IPS DF 6.9 (cell line): ENCODE measurements around the gene TMEM181.

Source experiments
- DNase-seq: peaks from one replicate; pipeline ENCODE4 v3.0.0-alpha.2; 2013; ENCODE audit warnings: low read depth, low spot score
- H3K27ac ChIP-seq: one replicate; pipeline ENCODE4 v1.5.1; 2013; ENCODE audit warnings: low read length, control low read depth
- H3K27me3 ChIP-seq: 2 replicates; pipeline ENCODE4 v1.6.1; 2013; ENCODE audit warnings: mild to moderate bottlenecking, low read length; ENCODE audit not compliant: control insufficient read depth, insufficient read depth
- H3K36me3 ChIP-seq: 2 replicates; pipeline ENCODE4 v1.6.1; 2013; ENCODE audit warnings: low read length; ENCODE audit not compliant: control insufficient read depth, insufficient read depth
- H3K4me1 ChIP-seq: 2 replicates; pipeline ENCODE4 v1.6.1; 2013; ENCODE audit warnings: low read length; ENCODE audit not compliant: control insufficient read depth, insufficient read depth
- H3K4me3 ChIP-seq: 2 replicates; pipeline ENCODE4 v1.5.1; 2013; ENCODE audit warnings: mild to moderate bottlenecking, low read length
- H3K9me3 ChIP-seq: 2 replicates; pipeline ENCODE4 v1.6.1; 2013; ENCODE audit warnings: low read length, inconsistent platforms; ENCODE audit not compliant: control insufficient read depth, insufficient read depth
- WGBS: extraction: QIAGEN DNeasy Blood & Tissue Kit; methylation state at CpG from one replicate; pipeline ENCODE4 v1.1.7; 2013; ENCODE audit warnings: mixed read lengths, missing lambda C conversion rate; ENCODE audit not compliant: insufficient read length, insufficient coverage; 5-methylcytosine and 5-hydroxymethylcytosine counted together

The TMEM181 gene

GRCh38 chr6:158572653-158573541, 13.0 kb downstream of the TMEM181 start:
- WGBS: no CpG with 5 or more reads among the region's 28 CpGs
- no peak for DNase-seq
- no peak overlapping the region for H3K27ac ChIP-seq
- peaks cover 2% of the 10 kb centered on the region; the same call in 1 of the 2 replicates for H3K36me3 ChIP-seq
- H3K4me1 ChIP-seq: 0 out of 2 replicates have a peak, but pooled peaks cover 1% of the 10 kb centered on the region
- no peaks in the 10 kb centered on the region for H3K9me3 ChIP-seq
- H3K27me3 ChIP-seq: no peaks in the 10 kb centered on the region
- H3K4me3 ChIP-seq: no peak overlapping the region

GRCh38 chr6:158573542-158573931, 13.6 kb downstream of the TMEM181 start:
- no peak overlapping the region for H3K27ac ChIP-seq
- H3K27me3 ChIP-seq: no peaks in the 10 kb centered on the region
- H3K4me3 ChIP-seq: no peak overlapping the region
- no CpG with 5 or more reads among the region's 10 CpGs for WGBS
- no peak for DNase-seq
- H3K9me3 ChIP-seq: no peaks in the 10 kb centered on the region
- 0 out of 2 replicates have a peak, but pooled peaks cover 1% of the 10 kb centered on the region for H3K4me1 ChIP-seq
- H3K36me3 ChIP-seq: peaks cover 2% of the 10 kb centered on the region; the same call in 1 of the 2 replicates

GRCh38 chr6:158574800-158575199, 14.9 kb downstream of the TMEM181 start:
- no peak overlapping the region for H3K4me3 ChIP-seq
- no peak for DNase-seq
- H3K4me1 ChIP-seq: 0 out of 2 replicates have a peak, but pooled peaks cover 1% of the 10 kb centered on the region
- no CpG with 5 or more reads among the region's 3 CpGs for WGBS
- no peaks in the 10 kb centered on the region for H3K27me3 ChIP-seq
- no peak overlapping the region for H3K27ac ChIP-seq
- no peaks in the 10 kb centered on the region for H3K9me3 ChIP-seq
- H3K36me3 ChIP-seq: peaks cover 2% of the 10 kb centered on the region; the same call in 1 of the 2 replicates

- H3K27ac ChIP-seq: no peak overlapping the region
- DNase-seq: no peak
- no CpG with 5 or more reads among the region's 4 CpGs for WGBS
- H3K4me1 ChIP-seq: 0 out of 2 replicates have a peak, but pooled peaks cover 1% of the 10 kb centered on the region
- no peak overlapping the region for H3K4me3 ChIP-seq
- no peaks in the 10 kb centered on the region for H3K27me3 ChIP-seq
- H3K9me3 ChIP-seq: no peaks in the 10 kb centered on the region
- peaks cover 2% of the 10 kb centered on the region; the same call in 1 of the 2 replicates for H3K36me3 ChIP-seq
These were observed 15.7 kb downstream of the TMEM181 start for GRCh38 chr6:158575550-158575949.

GRCh38 chr6:158584236-158584651, 24.4 kb downstream of the TMEM181 start:
- H3K9me3 ChIP-seq: no peaks in the 10 kb centered on the region
- WGBS: no CpG with 5 or more reads among the region's 8 CpGs
- H3K36me3 ChIP-seq: peaks cover 15% of the 10 kb centered on the region
- H3K27ac ChIP-seq: no peak overlapping the region
- no peaks in the 10 kb centered on the region for H3K4me1 ChIP-seq
- no peak for DNase-seq
- H3K4me3 ChIP-seq: no peak overlapping the region
- no peaks in the 10 kb centered on the region for H3K27me3 ChIP-seq

- H3K27me3 ChIP-seq: no peaks in the 10 kb centered on the region
- DNase-seq: no peak
- no CpG with 5 or more reads among the region's 8 CpGs for WGBS
- H3K36me3 ChIP-seq: peaks cover 24% of the 10 kb centered on the region
- H3K4me3 ChIP-seq: no peak overlapping the region
- H3K9me3 ChIP-seq: no peaks in the 10 kb centered on the region
- no peak overlapping the region for H3K27ac ChIP-seq
- H3K4me1 ChIP-seq: no peaks in the 10 kb centered on the region
These were observed 26.8 kb downstream of the TMEM181 start for GRCh38 chr6:158586652-158587051.

- Histone ChIP-seq H3K36me3 (peaks cover 24% of the 10 kb centered on the region), H3K4me1 (no peaks in the 10 kb centered on the region), H3K27me3 (no peaks in the 10 kb centered on the region), H3K27ac (no peak overlapping the region), H3K9me3 (no peaks in the 10 kb centered on the region), H3K4me3 (no peak overlapping the region)
- no peak for DNase-seq
- WGBS: no CpG with 5 or more reads among the region's 8 CpGs
These were observed 29.5 kb downstream of the TMEM181 start for GRCh38 chr6:158589366-158589765.

GRCh38 chr6:158591134-158591809, 31.4 kb downstream of the TMEM181 start:
- Histone ChIP-seq H3K36me3 (peaks cover 21% of the 10 kb centered on the region), H3K4me1 (no peaks in the 10 kb centered on the region), H3K9me3 (no peaks in the 10 kb centered on the region), H3K27ac (no peak overlapping the region), H3K4me3 (no peak overlapping the region), H3K27me3 (no peaks in the 10 kb centered on the region)
- no CpG with 5 or more reads among the region's 7 CpGs for WGBS
- no peak for DNase-seq

- Histone ChIP-seq H3K4me1 (no peaks in the 10 kb centered on the region), H3K9me3 (no peaks in the 10 kb centered on the region), H3K4me3 (no peak overlapping the region), H3K36me3 (peaks cover 20% of the 10 kb centered on the region), H3K27ac (no peak overlapping the region), H3K27me3 (no peaks in the 10 kb centered on the region)
- no peak for DNase-seq
- WGBS: no CpG with 5 or more reads among the region's 4 CpGs
These were observed 31.9 kb downstream of the TMEM181 start for GRCh38 chr6:158591810-158592209.

GRCh38 chr6:158593670-158594069, 33.8 kb downstream of the TMEM181 start:
- Histone ChIP-seq H3K27ac (no peak overlapping the region), H3K36me3 (peaks cover 15% of the 10 kb centered on the region; the same call in 1 of the 2 replicates), H3K27me3 (no peaks in the 10 kb centered on the region), H3K4me3 (no peak overlapping the region), H3K9me3 (no peaks in the 10 kb centered on the region), H3K4me1 (no peaks in the 10 kb centered on the region)
- no CpG with 5 or more reads among the region's 3 CpGs for WGBS
- no peak for DNase-seq
